Esophagus muscularis mucosa (tissue), 4 donors: ENCODE measurements around the gene ZNF804B.

Source experiments
- CTCF ChIP-seq, 3 experiments: fragments of 200-600 bp in 2 of 3; fragments of 450-650 bp in 1 of 3; sonication (generic) in 2 of 3; IDR thresholded peaks; one replicate each; pipeline ENCODE4 v1.5.1; 2017 to 2019; ENCODE audit warnings: antibody characterized with exemption in 3 of 3, mild to moderate bottlenecking in 2 of 3, moderate library complexity in 1 of 3
- EP300 ChIP-seq: sonication (generic); formaldehyde crosslinking; IDR thresholded peaks from one replicate; pipeline ENCODE4 v1.6.1; 2017; ENCODE audit warnings: antibody characterized with exemption
- POLR2A ChIP-seq: fragments of 450-650 bp; IDR thresholded peaks from one replicate; pipeline ENCODE4 v1.6.1; 2017; ENCODE audit warnings: antibody characterized with exemption, moderate library complexity, mild to moderate bottlenecking, low read depth
- POLR2AphosphoS5 ChIP-seq, 2 donors: sonication (generic); formaldehyde crosslinking; IDR thresholded peaks; one replicate each; pipeline ENCODE4 v1.6.1; 2017; ENCODE audit warnings: antibody characterized with exemption in 2 of 2

GRCh38 chr7:89246196-89246595, 486.7 kb downstream of the ZNF804B start:
- TF ChIP-seq CTCF (IDR thresholded peaks at IDR 0.05) (no peak), POLR2A (no peak), POLR2AphosphoS5 (IDR thresholded peaks at IDR 0.05) (no peak), EP300 (no peak)
